HCT116 (cell line): ENCODE measurements around the gene ROBO1. TPM values are rescaled to one million over a fixed set of nuclear protein-coding genes. Genes with fewer than 3 reads are reported as not detected.

Experiments used
- ATAC-seq: fragments of 200-7000 bp; cut with Tn5 transposase; 2 replicates; pipeline ENCODE4 v1.9.1; 2020; ENCODE audit warnings: mild to moderate bottlenecking, moderate library complexity
- BruUV-seq: library from RNA; stranded (reverse); fragments of 400-500 nt; replicated peaks from 2 replicates; lab custom pipeline; 2021; lab: Mats Ljungman, UMichigan
- CTCF ChIA-PET: fragments of 300-600 bp; sonication (Branson Sonifier 250); formaldehyde crosslinking; loops from one replicate; lab custom pipeline; 2021; ENCODE audit warnings: antibody characterized with exemption; lab: Charles Lee
- POLR2A ChIA-PET: fragments of 300-600, 350-600 bp; sonication (Branson Sonifier 250); formaldehyde crosslinking; loops from one replicate; lab custom pipeline; 2021; ENCODE audit warnings: antibody characterized with exemption; lab: Charles Lee
- RAD21 ChIA-PET, 2 experiments: fragments of 300-600 bp; sonication (Branson Sonifier 250); formaldehyde crosslinking; loops; one replicate each; lab custom pipeline; 2023; ENCODE audit warnings: low total read pairs in 2 of 2; ENCODE audit not compliant: uncharacterized antibody in 2 of 2, unreplicated experiment in 2 of 2, low non-redundant PET in 1 of 2; lab: Charles Lee
- DNase-seq: peaks from one replicate; pipeline ENCODE4 v3.0.0-alpha.2; 2010; ENCODE audit warnings: low read depth, low spot score
- H2AFZ ChIP-seq: fragments of 200-600 bp; shearing (Covaris generic), sonication (generic); 2 replicates; pipeline ENCODE4 v1.6.1; 2017; ENCODE audit warnings: low read depth, mixed run types, mixed read lengths, antibody characterized with exemption, low read length; ENCODE audit not compliant: poor library complexity, severe bottlenecking
- H3K27ac ChIP-seq: 2 replicates; pipeline ENCODE4 v1.5.1; 2012; ENCODE audit warnings: low read depth, low read length
- H3K27me3 ChIP-seq: fragments of 200-600 bp; sonication (generic); 2 replicates; pipeline ENCODE4 v1.6.1; 2016; ENCODE audit warnings: mixed run types, low read length, mixed read lengths; ENCODE audit not compliant: insufficient read depth
- H3K36me3 ChIP-seq, 2 experiments: fragments of 200-500 bp in 1 of 2; fragments of 200-600 bp in 1 of 2; sonication (Bioruptor generic) in 1 of 2; sonication (generic) in 1 of 2; 2 replicates each; pipeline versions ENCODE4 v1.5.1 to v1.6.1; 2014 to 2016; ENCODE audit warnings: low read length in 2 of 2, inconsistent platforms in 1 of 2, mixed read lengths in 1 of 2, mixed run types in 1 of 2; ENCODE audit not compliant: insufficient read depth in 2 of 2, control insufficient read depth in 1 of 2
- H3K4me1 ChIP-seq, 2 experiments: fragments of 200-600 bp in 1 of 2; sonication (generic) in 1 of 2; 2 replicates each; pipeline versions ENCODE4 v1.5.1 to v1.6.1; 2012 to 2017; ENCODE audit warnings: low read length in 2 of 2, inconsistent platforms in 1 of 2, mild to moderate bottlenecking in 1 of 2, mixed read lengths in 1 of 2, mixed run types in 1 of 2, moderate library complexity in 1 of 2; ENCODE audit not compliant: insufficient read depth in 2 of 2, control insufficient read depth in 1 of 2
- H3K4me2 ChIP-seq: fragments of 200-600 bp; sonication (generic); 2 replicates; pipeline ENCODE4 v1.6.1; 2017; ENCODE audit warnings: mixed run types, low read length, mixed read lengths
- H3K4me3 ChIP-seq, 2 experiments: fragments of 200-600 bp in 1 of 2; sonication (generic) in 1 of 2; replicated peaks in 1 of 2; 2 replicates each; pipeline ENCODE4 v1.5.1; 2011 to 2016; ENCODE audit warnings: low read length in 2 of 2, control low read depth in 1 of 2, low read depth in 1 of 2, mild to moderate bottlenecking in 1 of 2, mixed read lengths in 1 of 2, mixed run types in 1 of 2
- H3K79me2 ChIP-seq: fragments of 200-600 bp; sonication (generic); 2 replicates; pipeline ENCODE4 v1.6.1; 2017; ENCODE audit warnings: mild to moderate bottlenecking, mixed run types, low read length, moderate library complexity, mixed read lengths; ENCODE audit not compliant: insufficient read depth
- H3K9ac ChIP-seq: fragments of 200-600 bp; sonication (generic); 2 replicates; pipeline ENCODE4 v1.6.1; 2016; ENCODE audit warnings: low read length, mixed read lengths
- H3K9me2 ChIP-seq: fragments of 200-600 bp; sonication (generic), shearing (Covaris generic); 2 replicates; pipeline ENCODE4 v1.6.1; 2017; ENCODE audit warnings: mixed run types, mild to moderate bottlenecking, moderate library complexity; ENCODE audit not compliant: insufficient read depth
- H3K9me3 ChIP-seq, 2 experiments: fragments of 200-500 bp in 1 of 2; fragments of 200-600 bp in 1 of 2; sonication (Bioruptor generic) in 1 of 2; sonication (generic) in 1 of 2; 2 replicates each; pipeline ENCODE4 v1.6.1; 2014 to 2017; ENCODE audit warnings: low read length in 2 of 2, mixed read lengths in 2 of 2, inconsistent platforms in 1 of 2, low read depth in 1 of 2, mild to moderate bottlenecking in 1 of 2, mixed run types in 1 of 2, moderate library complexity in 1 of 2; ENCODE audit not compliant: control insufficient read depth in 1 of 2, insufficient read depth in 1 of 2
- H4K20me1 ChIP-seq: fragments of 200-600 bp; sonication (generic), shearing (Covaris generic); 2 replicates; pipeline ENCODE4 v1.6.1; 2017; ENCODE audit warnings: mixed run types, mild to moderate bottlenecking, moderate library complexity; ENCODE audit not compliant: insufficient read depth
- CBX3 ChIP-seq: IDR thresholded peaks from 2 replicates; pipeline ENCODE4 v1.6.1; 2012; ENCODE audit warnings: low read depth
- ELF1 ChIP-seq: IDR thresholded peaks from 2 replicates; pipeline ENCODE4 v1.6.1; 2012; ENCODE audit warnings: low read depth, borderline replicate concordance
- REST ChIP-seq: IDR thresholded peaks from 2 replicates; pipeline ENCODE4 v1.6.1; 2012; ENCODE audit warnings: low read depth
- SRF ChIP-seq: IDR thresholded peaks from 2 replicates; pipeline ENCODE4 v1.6.1; 2012; ENCODE audit warnings: low read depth
- YY1 ChIP-seq: IDR thresholded peaks from 2 replicates; pipeline ENCODE4 v1.6.1; 2011; ENCODE audit warnings: low read length, low read depth, moderate library complexity, mild to moderate bottlenecking; ENCODE audit not compliant: insufficient replicate concordance; ENCODE audit errors: extremely low read depth
- ZBTB33 ChIP-seq: IDR thresholded peaks from 2 replicates; pipeline ENCODE4 v1.6.1; 2011; ENCODE audit warnings: mild to moderate bottlenecking, low read length, moderate library complexity; ENCODE audit not compliant: insufficient replicate concordance; ENCODE audit errors: extremely low read depth
- intact Hi-C: fragments of 100-400 bp; cut with micrococcal nuclease; formaldehyde crosslinking; loops from 2 replicates; pipeline ENCODE4 v1.10.0; 2022
- total RNA-seq: library from RNA; stranded (reverse); gene quantifications from one replicate; pipeline ENCODE4 v1.2.1, GENCODE V29; 2021; ENCODE audit not compliant: unreplicated experiment

Gene ROBO1
- total RNA-seq, 1 experiment from 2014 or later: 0.27 TPM

- BruUV-seq: no TSS peak
- DNase-seq (no peak), ATAC-seq (no peak)
- ChIA-PET POLR2A (no interaction called here), CTCF (no interaction called here), RAD21 (no interaction called here)
- no peak overlapping the region for H2AFZ ChIP-seq
- H3K36me3 ChIP-seq: no peaks in the 10 kb centered on the region
- H3K27ac ChIP-seq: no peak overlapping the region
- no peaks in the 10 kb centered on the region for H3K27me3 ChIP-seq
- intact Hi-C loops: no loop called here
- H3K9me2 ChIP-seq: no peaks in the 10 kb centered on the region
- H3K4me3 ChIP-seq: no peak overlapping the region
- H3K4me1 ChIP-seq: no peaks in the 10 kb centered on the region
- H3K79me2 ChIP-seq: no peaks in the 10 kb centered on the region
- no peaks in the 10 kb centered on the region for H4K20me1 ChIP-seq
- H3K9me3 ChIP-seq: peaks cover 0 to 14% of the 10 kb centered on the region in 2 experiments; a peak in 2 of 4 replicates
- H3K9ac ChIP-seq: no peak overlapping the region
- no peak for TF ChIP-seq YY1
- TF ChIP-seq REST: no peak
- no peak for TF ChIP-seq CBX3
- no peak for TF ChIP-seq SRF
- no peak for TF ChIP-seq ZBTB33
- TF ChIP-seq ELF1: no peak
- no peak overlapping the region for H3K4me2 ChIP-seq
Measured at GRCh38 chr3:78588906-78589621, 1178.7 kb downstream of the ROBO1 start.
